Body of pancreas (tissue), 4 donors: ENCODE results near the gene COL26A1. TPM values are rescaled to one million over a fixed set of nuclear protein-coding genes. Genes with fewer than 3 reads are reported as not detected.
"Not testable (repeated sequence)": the region's sequence is repeated elsewhere in the genome, so short reads cannot be mapped to it uniquely, and the experiment has no call there.

Experiments
- ATAC-seq: fragments of 150-250 bp; one replicate; pipeline ENCODE4 v1.9.1; 2016
- DNase-seq, 4 donors: peaks; one replicate each; pipeline ENCODE4 v3.0.0-alpha.2; 2019
- H3K27ac ChIP-seq, 4 donors: fragments of 200-600 bp; sonication (generic); 1 replicate in 3 of 4; 2 replicates in 1 of 4; pipeline versions ENCODE4 v1.5.1 to v1.6.1; 2016 to 2019; ENCODE audit warnings: mild to moderate bottlenecking in 1 of 4, mixed read lengths in 1 of 4, moderate library complexity in 1 of 4
- H3K27me3 ChIP-seq, 2 donors: fragments of 200-600 bp; sonication (generic); one replicate each; pipeline ENCODE4 v1.6.0; 2016; ENCODE audit warnings: mild to moderate bottlenecking in 1 of 2
- H3K36me3 ChIP-seq, 2 donors: fragments of 200-600 bp; sonication (generic); replicated peaks in 1 of 2; 2 replicates each; pipeline ENCODE4 v1.5.1; 2016; ENCODE audit warnings: low read depth in 2 of 2; ENCODE audit not compliant: insufficient read depth in 1 of 2
- H3K4me1 ChIP-seq: fragments of 200-600 bp; sonication (generic); one replicate; pipeline ENCODE4 v1.6.0; 2016
- H3K4me3 ChIP-seq, 2 donors: fragments of 200-600 bp; sonication (generic); 1 replicate in 1 of 2; 2 replicates in 1 of 2; pipeline ENCODE4 v1.5.1; 2016 to 2019
- H3K9me3 ChIP-seq, 3 donors: fragments of 200-600 bp; sonication (generic); 1 replicate in 2 of 3; 2 replicates in 1 of 3; pipeline ENCODE4 v1.5.1; 2016
- CTCF ChIP-seq, 7 experiments: fragments of 450-650 bp in 4 of 7; fragments of 200-600 bp in 3 of 7; sonication (generic) in 3 of 7; IDR thresholded peaks; one replicate each; pipeline ENCODE4 v1.5.1; 2016 to 2019; ENCODE audit warnings: antibody characterized with exemption in 7 of 7
- POLR2A ChIP-seq, 3 donors: fragments of 450-650 bp; IDR thresholded peaks; one replicate each; pipeline ENCODE4 v1.6.1; 2016; ENCODE audit warnings: antibody characterized with exemption in 3 of 3, mild to moderate bottlenecking in 2 of 3
- WGBS, 2 donors: methylation state at CpG; one replicate each; pipeline ENCODE4 v1.1.5; 2017; 5-methylcytosine and 5-hydroxymethylcytosine counted together
- intact Hi-C: fragments of 100-400 bp; cut with DNase I; formaldehyde crosslinking; loops from one replicate; pipeline ENCODE4 v1.15.1; 2023
- total RNA-seq, 2 donors: library from RNA; depleted of rRNA; stranded (reverse); fragments of >200 nt; gene quantifications; one replicate each; pipeline ENCODE4 v1.1.0, GENCODE V29; 2016

Gene COL26A1
- total RNA-seq, 2 donors from 2014 or later, result 0.78 to 2.0 TPM

DNA sequence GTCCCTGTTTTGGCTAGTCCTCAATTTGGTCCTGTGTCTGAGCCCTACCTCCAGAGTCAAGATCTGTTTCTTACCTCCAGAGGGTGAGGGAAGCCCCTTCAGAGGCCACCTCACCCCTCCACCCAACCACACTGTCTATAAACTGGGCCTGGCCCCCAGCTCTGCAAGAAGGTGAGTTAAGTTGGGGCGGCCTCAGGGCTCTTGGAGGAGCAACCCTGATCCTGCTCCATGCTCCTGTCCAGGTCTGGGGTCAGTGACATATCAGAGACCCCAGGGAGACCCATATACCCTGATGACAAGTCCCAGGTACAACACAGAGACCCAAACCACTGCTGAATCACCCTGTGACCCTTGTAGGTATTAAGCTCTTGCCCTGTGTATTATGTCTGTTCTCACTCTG lies 196.9 kb downstream of the COL26A1 start:
- TF ChIP-seq CTCF (IDR thresholded peaks at IDR 0.05) (no peak), POLR2A (IDR thresholded peaks at IDR 0.05) (no peak)
- Histone ChIP-seq H3K9me3 (no peaks in the 10 kb centered on the region), H3K36me3 (no peaks in the 10 kb centered on the region), H3K4me1 (no peaks in the 10 kb centered on the region), H3K27me3 (no peaks in the 10 kb centered on the region), H3K27ac (no peak overlapping the region), H3K4me3 (no peak overlapping the region)
- DNase-seq (peak in 1 of 4 donors; percentile 3), ATAC-seq (no peak)
- 75 to 80% methylated on average over 1 of the region's 1 CpG for WGBS, 2 donors
- intact Hi-C loops, result no loop called here

DNA sequence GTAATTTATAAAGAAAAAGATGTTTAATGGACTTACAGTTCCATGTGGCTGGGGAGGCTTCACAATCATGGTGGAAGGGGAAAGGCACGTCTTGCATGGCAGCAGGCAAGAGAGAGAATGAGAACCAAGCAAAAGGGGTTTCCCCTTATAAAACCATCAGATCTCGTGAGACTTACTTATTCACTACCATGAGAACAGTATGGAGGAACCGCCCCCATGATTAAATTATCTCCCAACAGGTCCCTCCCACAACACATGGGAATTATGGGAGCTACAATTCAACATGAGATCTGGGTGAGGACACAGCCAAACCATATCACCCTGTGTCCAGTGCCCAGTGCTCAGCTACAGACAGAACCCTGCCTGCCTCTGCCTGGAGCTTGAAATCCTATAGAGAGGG lies 197.3 kb downstream of the COL26A1 start:
- H3K36me3 ChIP-seq, ATAC-seq, H3K27ac ChIP-seq, H3K4me1 ChIP-seq, H3K9me3 ChIP-seq, H3K4me3 ChIP-seq, H3K27me3 ChIP-seq, intact Hi-C loops: not testable (repeated sequence)
- WGBS, 2 donors, result 81 to 87% methylated on average over 3 of the region's 3 CpGs
- peak in 1 of 4 donors; percentile 1 for DNase-seq

DNA sequence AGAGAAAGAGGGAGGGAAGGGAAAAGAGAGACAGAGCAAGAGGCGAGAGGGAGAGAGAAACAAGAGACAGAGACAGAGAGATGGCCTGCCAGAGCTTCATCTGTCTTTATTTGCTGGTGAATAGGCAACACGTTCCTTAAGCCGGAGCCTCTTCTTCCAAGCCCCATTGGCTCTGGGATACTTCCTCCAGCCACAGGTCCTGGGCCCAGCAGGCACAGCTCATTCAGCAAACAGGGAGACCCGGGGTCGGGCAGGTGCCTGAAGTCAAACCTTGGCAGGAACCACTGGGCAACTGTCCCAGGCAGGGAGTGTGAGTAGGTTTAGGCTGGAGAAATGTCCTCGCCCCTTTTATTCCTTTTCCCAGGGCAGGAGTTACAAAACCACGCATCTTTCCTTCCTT lies 198.2 kb downstream of the COL26A1 start:
- TF ChIP-seq CTCF (IDR thresholded peaks at IDR 0.05) (no peak), POLR2A (IDR thresholded peaks at IDR 0.05) (no peak)
- Histone ChIP-seq H3K4me3 (no peak overlapping the region), H3K9me3 (no peaks in the 10 kb centered on the region), H3K27me3 (no peaks in the 10 kb centered on the region), H3K4me1 (no peaks in the 10 kb centered on the region), H3K27ac (no peak overlapping the region), H3K36me3 (no peaks in the 10 kb centered on the region)
- intact Hi-C loops, result no loop called here
- 45 to 47% methylated on average over 7 of the region's 7 CpGs for WGBS, 2 donors
- DNase-seq (no peak), ATAC-seq (no peak)

DNA sequence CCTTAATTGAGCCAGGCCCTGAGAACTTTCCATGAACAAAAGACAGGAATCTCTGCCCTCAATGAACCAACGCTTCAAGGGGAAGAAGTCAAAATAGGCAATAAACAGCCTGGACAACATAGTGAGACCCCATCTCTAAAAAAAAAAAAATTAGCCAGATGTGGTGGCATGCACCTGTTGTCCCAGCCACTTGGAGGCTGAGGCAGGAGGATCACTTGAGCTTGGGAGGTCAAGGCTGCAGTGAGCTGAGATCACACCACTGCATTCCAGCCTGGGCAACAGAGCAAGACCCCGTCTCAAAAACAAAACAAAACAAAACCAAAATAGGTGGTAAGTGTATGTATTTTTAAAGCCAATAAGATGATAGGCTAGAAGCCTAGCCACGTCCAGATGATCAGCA lies 198.6 kb downstream of the COL26A1 start:
- ATAC-seq, intact Hi-C loops: not testable (repeated sequence)

GRCh38 chr7:101562531-101563197 lies 200.0 kb downstream of the COL26A1 start:
- intact Hi-C loops, result no loop called here
- no peaks in the 10 kb centered on the region for H3K9me3 ChIP-seq
- no peaks in the 10 kb centered on the region for H3K4me1 ChIP-seq
- H3K36me3 ChIP-seq, result no peaks in the 10 kb centered on the region
- ATAC-seq, result no peak
- H3K27me3 ChIP-seq, result no peaks in the 10 kb centered on the region
- H3K4me3 ChIP-seq, result no peak overlapping the region
- DNase-seq, result no peak
- TF ChIP-seq CTCF (IDR thresholded peaks at IDR 0.05), result no peak
- TF ChIP-seq POLR2A (IDR thresholded peaks at IDR 0.05), result no peak
- WGBS, 2 donors, result 60 to 62% methylated on average over 14 to 15 of the region's 15 CpGs
- H3K27ac ChIP-seq, result no peak overlapping the region

More for the DNA sequence above, 198.6 kb downstream of the COL26A1 start:
- H3K27me3 ChIP-seq, H3K27ac ChIP-seq, DNase-seq, H3K36me3 ChIP-seq, H3K4me3 ChIP-seq, H3K9me3 ChIP-seq, H3K4me1 ChIP-seq: not testable (repeated sequence)
- WGBS, 2 donors, result 65% methylated on average over 3 of the region's 3 CpGs
